SK-N-SH treated with all-trans-retinoic acid at 6 μM for 48 hours (cell line): ENCODE data around the gene NCLN.
"Not testable (repeated sequence)": the region's sequence is repeated elsewhere in the genome, so short reads cannot be mapped to it uniquely, and the experiment has no call there.

Source experiments
- ATAC-seq: fragments of 200-7000 bp; cut with Tn5 transposase; 3 replicates; pipeline ENCODE4 v1.9.1; 2020; ENCODE audit warnings: mild to moderate bottlenecking, moderate library complexity
- ARNTL ChIP-seq: fragments of 450-650 bp; formaldehyde crosslinking; IDR thresholded peaks from 2 replicates; pipeline ENCODE4 v1.5.0; 2020; ENCODE audit warnings: low read depth, mild to moderate bottlenecking, moderate library complexity, borderline replicate concordance
- BACH2 ChIP-seq: fragments of 250-450 bp; sonication (Bioruptor Pico); IDR thresholded peaks from 2 replicates; pipeline ENCODE4 v1.9.0; 2021; ENCODE audit warnings: mild to moderate bottlenecking, borderline replicate concordance
- CSDC2 ChIP-seq: fragments of 250-450 bp; sonication (Bioruptor Pico); IDR thresholded peaks from 2 replicates; pipeline ENCODE4 v1.5.0; 2020; ENCODE audit warnings: mild to moderate bottlenecking, moderate library complexity
- ESRRG ChIP-seq: fragments of 250-450 bp; sonication (Bioruptor Pico); IDR thresholded peaks from 2 replicates; pipeline ENCODE4 v1.6.1; 2021; ENCODE audit warnings: mild to moderate bottlenecking
- GLIS3 ChIP-seq: fragments of 250-450 bp; sonication (Bioruptor Pico); IDR thresholded peaks from 2 replicates; pipeline ENCODE4 v1.5.0; 2020; ENCODE audit warnings: mild to moderate bottlenecking, moderate library complexity
- OSR1 ChIP-seq: fragments of 250-450 bp; sonication (Bioruptor Pico); IDR thresholded peaks from 2 replicates; pipeline ENCODE4 v1.8.0; 2022; ENCODE audit warnings: moderate library complexity, mild to moderate bottlenecking, inconsistent platforms
- PPARA ChIP-seq: fragments of 250-450 bp; sonication (Bioruptor Pico); IDR thresholded peaks from 2 replicates; pipeline ENCODE4 v1.5.0; 2020; ENCODE audit warnings: mild to moderate bottlenecking, borderline replicate concordance
- RARB ChIP-seq: fragments of 250-450 bp; sonication (Bioruptor Pico); IDR thresholded peaks from 2 replicates; pipeline ENCODE4 v1.8.0; 2021; ENCODE audit warnings: mild to moderate bottlenecking, moderate library complexity
- SNAI2 ChIP-seq: fragments of 250-450 bp; sonication (Bioruptor Pico); IDR thresholded peaks from 2 replicates; pipeline ENCODE4 v1.5.0; 2020; ENCODE audit warnings: mild to moderate bottlenecking, moderate library complexity
- TCF4 ChIP-seq: fragments of 250-450 bp; sonication (Bioruptor Pico); IDR thresholded peaks from 2 replicates; pipeline ENCODE4 v1.8.0; 2021; ENCODE audit warnings: mild to moderate bottlenecking, moderate library complexity, borderline replicate concordance
- TOX ChIP-seq: fragments of 250-450 bp; sonication (Bioruptor Pico); IDR thresholded peaks from 2 replicates; pipeline ENCODE4 v1.8.0; 2021; ENCODE audit warnings: mild to moderate bottlenecking, moderate library complexity, borderline replicate concordance
- ZFP3 ChIP-seq: fragments of 250-450 bp; sonication (Bioruptor Pico); IDR thresholded peaks from 2 replicates; pipeline ENCODE4 v1.5.0; 2020; ENCODE audit warnings: mild to moderate bottlenecking, moderate library complexity
- ZFP30 ChIP-seq: fragments of 450-650 bp; formaldehyde crosslinking; IDR thresholded peaks from 2 replicates; pipeline ENCODE4 v1.5.0; 2022; ENCODE audit warnings: mild to moderate bottlenecking, moderate library complexity
- ZNF565 ChIP-seq: fragments of 450-650 bp; formaldehyde crosslinking; conservative IDR thresholded peaks from 2 replicates; pipeline ENCODE4 v1.5.0; 2020; ENCODE audit warnings: low read depth, mild to moderate bottlenecking, moderate library complexity
- ZNF70 ChIP-seq: fragments of 450-650 bp; formaldehyde crosslinking; IDR thresholded peaks from 2 replicates; pipeline ENCODE4 v1.5.0; 2020; ENCODE audit warnings: mild to moderate bottlenecking, moderate library complexity
- ZNF8 ChIP-seq: fragments of 450-650 bp; formaldehyde crosslinking; IDR thresholded peaks from 2 replicates; pipeline ENCODE4 v1.5.0; 2020; ENCODE audit warnings: mild to moderate bottlenecking, moderate library complexity
- TF ChIP-seq, protein P1 (sequence below): fragments of 250-450 bp; sonication (Bioruptor Pico); IDR thresholded peaks from 2 replicates; pipeline ENCODE4 v1.5.1; 2020; ENCODE audit warnings: low read depth, mild to moderate bottlenecking, moderate library complexity
- TF ChIP-seq, protein P2 (sequence below): fragments of 250-450 bp; sonication (Bioruptor Pico); IDR thresholded peaks from 2 replicates; pipeline ENCODE4 v1.5.0; 2020; ENCODE audit warnings: mild to moderate bottlenecking, moderate library complexity
- TF ChIP-seq, protein P3 (sequence below): fragments of 250-450 bp; sonication (Bioruptor Pico); IDR thresholded peaks from 2 replicates; pipeline ENCODE4 v1.8.0; 2020; ENCODE audit warnings: mild to moderate bottlenecking, moderate library complexity, borderline replicate concordance

NCLN gene

DNA sequence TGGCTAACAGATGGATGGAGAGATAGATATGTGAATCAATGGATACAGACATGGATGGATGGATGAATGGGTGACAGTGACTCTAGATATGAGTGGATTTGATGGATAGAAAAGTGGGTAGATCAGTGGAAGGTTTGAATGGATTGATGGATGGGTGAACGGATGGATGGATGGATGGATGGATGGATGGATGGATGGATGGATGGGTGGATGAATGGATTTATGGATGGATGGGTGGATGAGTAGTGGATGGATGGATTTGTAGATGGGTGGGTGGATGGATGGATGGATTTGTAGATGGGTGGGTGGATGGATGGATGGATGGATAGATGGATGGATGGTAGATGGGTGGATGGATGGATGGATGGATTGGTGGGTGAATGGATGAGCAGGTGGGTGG, 45.6 kb downstream of the NCLN start (continued):
- TF ChIP-seq, protein P1, sequence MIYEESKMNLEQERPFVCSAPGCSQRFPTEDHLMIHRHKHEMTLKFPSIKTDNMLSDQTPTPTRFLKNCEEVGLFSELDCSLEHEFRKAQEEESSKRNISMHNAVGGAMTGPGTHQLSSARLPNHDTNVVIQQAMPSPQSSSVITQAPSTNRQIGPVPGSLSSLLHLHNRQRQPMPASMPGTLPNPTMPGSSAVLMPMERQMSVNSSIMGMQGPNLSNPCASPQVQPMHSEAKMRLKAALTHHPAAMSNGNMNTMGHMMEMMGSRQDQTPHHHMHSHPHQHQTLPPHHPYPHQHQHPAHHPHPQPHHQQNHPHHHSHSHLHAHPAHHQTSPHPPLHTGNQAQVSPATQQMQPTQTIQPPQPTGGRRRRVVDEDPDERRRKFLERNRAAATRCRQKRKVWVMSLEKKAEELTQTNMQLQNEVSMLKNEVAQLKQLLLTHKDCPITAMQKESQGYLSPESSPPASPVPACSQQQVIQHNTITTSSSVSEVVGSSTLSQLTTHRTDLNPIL (CRISPR knock-in tag) = no peak
- TF ChIP-seq ZNF565 (CRISPR knock-in tag) (no peak), CSDC2 (CRISPR knock-in tag) (no peak), ZNF8 (CRISPR knock-in tag) (no peak), BACH2 (CRISPR knock-in tag) (no peak)

DNA sequence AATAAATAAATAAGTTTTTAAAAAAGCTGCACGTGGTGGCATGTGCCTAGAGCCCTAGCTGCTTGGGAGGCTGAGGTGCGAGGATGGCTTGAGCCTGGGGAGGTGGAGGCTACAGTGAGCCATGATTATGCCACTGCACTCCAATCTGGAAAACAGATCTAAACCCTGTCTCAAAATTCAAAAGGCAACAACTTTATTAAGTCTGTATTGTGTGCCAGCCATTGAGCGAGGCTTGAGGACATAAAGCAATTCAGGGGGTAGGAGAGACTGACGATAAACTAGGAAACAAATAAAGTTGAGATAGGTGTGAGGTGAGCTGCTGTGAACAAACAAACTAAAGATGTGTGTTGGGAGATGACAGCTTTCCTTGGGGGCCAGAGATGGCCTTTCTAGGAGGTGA, 47.4 kb downstream of the NCLN start:
- TF ChIP-seq ZNF565 (CRISPR knock-in tag) (no peak), ESRRG (CRISPR knock-in tag) (no peak), RARB (no peak)
- no peak for ATAC-seq

DNA sequence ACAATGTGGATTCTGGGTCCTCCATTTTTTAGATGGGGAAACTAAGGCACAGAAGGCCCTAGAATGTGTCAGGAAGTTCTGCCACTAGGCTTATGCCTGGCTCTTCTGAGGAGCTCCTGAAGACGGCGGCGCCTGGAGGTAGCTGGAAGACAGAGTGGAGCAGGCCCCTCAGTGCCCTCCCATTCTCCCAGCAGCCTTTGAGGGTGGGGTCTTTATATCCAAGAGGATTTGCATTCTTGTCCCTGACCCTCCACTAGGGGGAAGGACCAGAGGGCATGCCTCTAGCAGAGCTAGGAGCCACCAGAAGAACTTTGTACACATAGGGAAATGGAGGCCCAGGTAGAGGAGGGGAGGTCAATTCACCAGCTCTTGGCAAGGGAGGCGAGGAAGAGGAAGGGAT, 48.1 kb downstream of the NCLN start:
- ATAC-seq = no peak
- TF ChIP-seq OSR1 (CRISPR knock-in tag) = no peak
- TF ChIP-seq CSDC2 (CRISPR knock-in tag) = no peak
- TF ChIP-seq, protein P2, sequence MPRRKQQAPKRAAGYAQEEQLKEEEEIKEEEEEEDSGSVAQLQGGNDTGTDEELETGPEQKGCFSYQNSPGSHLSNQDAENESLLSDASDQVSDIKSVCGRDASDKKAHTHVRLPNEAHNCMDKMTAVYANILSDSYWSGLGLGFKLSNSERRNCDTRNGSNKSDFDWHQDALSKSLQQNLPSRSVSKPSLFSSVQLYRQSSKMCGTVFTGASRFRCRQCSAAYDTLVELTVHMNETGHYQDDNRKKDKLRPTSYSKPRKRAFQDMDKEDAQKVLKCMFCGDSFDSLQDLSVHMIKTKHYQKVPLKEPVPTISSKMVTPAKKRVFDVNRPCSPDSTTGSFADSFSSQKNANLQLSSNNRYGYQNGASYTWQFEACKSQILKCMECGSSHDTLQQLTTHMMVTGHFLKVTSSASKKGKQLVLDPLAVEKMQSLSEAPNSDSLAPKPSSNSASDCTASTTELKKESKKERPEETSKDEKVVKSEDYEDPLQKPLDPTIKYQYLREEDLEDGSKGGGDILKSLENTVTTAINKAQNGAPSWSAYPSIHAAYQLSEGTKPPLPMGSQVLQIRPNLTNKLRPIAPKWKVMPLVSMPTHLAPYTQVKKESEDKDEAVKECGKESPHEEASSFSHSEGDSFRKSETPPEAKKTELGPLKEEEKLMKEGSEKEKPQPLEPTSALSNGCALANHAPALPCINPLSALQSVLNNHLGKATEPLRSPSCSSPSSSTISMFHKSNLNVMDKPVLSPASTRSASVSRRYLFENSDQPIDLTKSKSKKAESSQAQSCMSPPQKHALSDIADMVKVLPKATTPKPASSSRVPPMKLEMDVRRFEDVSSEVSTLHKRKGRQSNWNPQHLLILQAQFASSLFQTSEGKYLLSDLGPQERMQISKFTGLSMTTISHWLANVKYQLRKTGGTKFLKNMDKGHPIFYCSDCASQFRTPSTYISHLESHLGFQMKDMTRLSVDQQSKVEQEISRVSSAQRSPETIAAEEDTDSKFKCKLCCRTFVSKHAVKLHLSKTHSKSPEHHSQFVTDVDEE (CRISPR knock-in tag) = no peak
- TF ChIP-seq ZNF565 (CRISPR knock-in tag) = no peak
- TF ChIP-seq TCF4 (CRISPR knock-in tag) = no peak
- TF ChIP-seq BACH2 (CRISPR knock-in tag) = no peak
- TF ChIP-seq SNAI2 (CRISPR knock-in tag) = no peak
- no peak for TF ChIP-seq RARB
- no peak for TF ChIP-seq GLIS3 (CRISPR knock-in tag)
- no peak for TF ChIP-seq PPARA (CRISPR knock-in tag)
- TF ChIP-seq ARNTL (CRISPR knock-in tag) = no peak
- TF ChIP-seq, protein P1 (CRISPR knock-in tag) = no peak
- TF ChIP-seq TOX (CRISPR knock-in tag) = no peak
- no peak for TF ChIP-seq ZFP30 (CRISPR knock-in tag)
- no peak for TF ChIP-seq ZFP3 (CRISPR knock-in tag)
- TF ChIP-seq ZNF70 (CRISPR knock-in tag) = no peak

DNA sequence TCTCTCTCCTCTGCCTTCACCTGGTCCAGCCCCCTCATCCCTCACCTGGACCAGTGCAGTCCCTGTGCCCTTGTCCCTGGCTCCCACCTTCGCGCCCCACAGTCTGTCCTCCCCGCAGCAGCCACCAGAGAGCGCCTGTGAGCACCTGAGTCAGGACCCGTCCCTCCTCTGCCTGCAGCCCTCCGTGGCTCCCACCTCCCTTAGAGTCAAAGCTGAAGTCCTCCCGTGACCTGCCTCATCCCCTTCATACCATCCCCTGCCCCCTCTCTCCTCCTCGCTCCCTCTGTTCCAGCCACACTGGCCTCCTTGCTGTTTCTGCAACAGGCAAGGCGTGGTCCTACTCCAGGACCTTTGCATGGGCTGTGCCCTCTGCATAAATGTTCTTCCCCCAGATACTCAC, 49.1 kb downstream of the NCLN start:
- no peak for TF ChIP-seq ZFP30 (CRISPR knock-in tag)
- TF ChIP-seq, protein P3, sequence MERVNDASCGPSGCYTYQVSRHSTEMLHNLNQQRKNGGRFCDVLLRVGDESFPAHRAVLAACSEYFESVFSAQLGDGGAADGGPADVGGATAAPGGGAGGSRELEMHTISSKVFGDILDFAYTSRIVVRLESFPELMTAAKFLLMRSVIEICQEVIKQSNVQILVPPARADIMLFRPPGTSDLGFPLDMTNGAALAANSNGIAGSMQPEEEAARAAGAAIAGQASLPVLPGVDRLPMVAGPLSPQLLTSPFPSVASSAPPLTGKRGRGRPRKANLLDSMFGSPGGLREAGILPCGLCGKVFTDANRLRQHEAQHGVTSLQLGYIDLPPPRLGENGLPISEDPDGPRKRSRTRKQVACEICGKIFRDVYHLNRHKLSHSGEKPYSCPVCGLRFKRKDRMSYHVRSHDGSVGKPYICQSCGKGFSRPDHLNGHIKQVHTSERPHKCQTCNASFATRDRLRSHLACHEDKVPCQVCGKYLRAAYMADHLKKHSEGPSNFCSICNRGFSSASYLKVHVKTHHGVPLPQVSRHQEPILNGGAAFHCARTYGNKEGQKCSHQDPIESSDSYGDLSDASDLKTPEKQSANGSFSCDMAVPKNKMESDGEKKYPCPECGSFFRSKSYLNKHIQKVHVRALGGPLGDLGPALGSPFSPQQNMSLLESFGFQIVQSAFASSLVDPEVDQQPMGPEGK (CRISPR knock-in tag) = no peak
- TF ChIP-seq TCF4 (CRISPR knock-in tag) = no peak
- TF ChIP-seq, protein P2 (CRISPR knock-in tag) = no peak
- no peak for TF ChIP-seq BACH2 (CRISPR knock-in tag)
- no peak for TF ChIP-seq GLIS3 (CRISPR knock-in tag)
- no peak for TF ChIP-seq ESRRG (CRISPR knock-in tag)
- 0 out of 3 replicates have a peak, but pooled peaks have one; percentile 39 for ATAC-seq

DNA sequence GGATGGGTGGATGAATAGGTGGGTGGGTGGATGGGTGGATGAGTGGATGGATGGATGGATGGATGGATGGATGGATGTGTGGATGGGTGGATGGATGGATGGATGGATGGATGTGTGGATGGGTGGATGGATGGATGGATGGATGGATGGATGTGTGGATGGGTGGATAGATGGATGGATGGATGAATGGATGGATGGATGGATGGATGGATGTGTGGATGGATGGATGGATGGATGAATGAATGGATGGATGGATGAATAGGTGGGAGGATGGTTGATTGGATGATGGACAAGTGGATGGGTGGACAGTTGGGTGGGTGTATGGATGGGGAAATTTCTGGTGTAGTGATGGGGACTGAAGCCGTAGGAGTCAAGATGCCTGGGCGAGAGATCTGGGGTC, 49.9 kb downstream of the NCLN start:
- ATAC-seq = not testable (repeated sequence)
